ENCODE results near the gene KRTAP5-3.
A peak's percentile ranks its signal among the peaks of the same experiment; 100 is the strongest.

KRTAP5-3 gene

DNA sequence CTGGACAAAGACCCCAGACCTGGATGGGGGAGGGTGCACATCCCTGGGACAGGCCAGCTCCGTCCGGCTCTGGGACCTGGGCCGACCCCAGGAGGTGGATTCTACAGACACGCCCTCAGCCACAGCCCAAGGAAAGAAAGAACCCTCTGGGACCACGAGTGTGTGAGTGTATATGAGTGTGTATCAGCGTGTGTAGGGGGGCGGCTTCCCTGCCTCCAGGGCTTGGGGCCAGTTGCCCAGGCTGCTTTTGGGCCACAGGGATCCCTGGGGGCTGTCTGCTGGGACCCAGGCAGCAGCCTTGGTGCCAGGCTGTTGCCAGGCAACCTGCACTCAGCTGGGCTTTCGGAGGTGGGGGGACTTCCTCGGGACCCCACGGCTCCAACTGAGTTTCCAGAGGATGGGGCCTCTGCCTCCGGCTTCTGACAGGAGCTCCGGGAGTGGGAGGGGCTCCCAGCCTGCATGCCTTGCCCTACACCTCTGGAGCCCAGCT lies 45.1 kb downstream of the KRTAP5-3 start:
- DNase-seq: no peak

DNA sequence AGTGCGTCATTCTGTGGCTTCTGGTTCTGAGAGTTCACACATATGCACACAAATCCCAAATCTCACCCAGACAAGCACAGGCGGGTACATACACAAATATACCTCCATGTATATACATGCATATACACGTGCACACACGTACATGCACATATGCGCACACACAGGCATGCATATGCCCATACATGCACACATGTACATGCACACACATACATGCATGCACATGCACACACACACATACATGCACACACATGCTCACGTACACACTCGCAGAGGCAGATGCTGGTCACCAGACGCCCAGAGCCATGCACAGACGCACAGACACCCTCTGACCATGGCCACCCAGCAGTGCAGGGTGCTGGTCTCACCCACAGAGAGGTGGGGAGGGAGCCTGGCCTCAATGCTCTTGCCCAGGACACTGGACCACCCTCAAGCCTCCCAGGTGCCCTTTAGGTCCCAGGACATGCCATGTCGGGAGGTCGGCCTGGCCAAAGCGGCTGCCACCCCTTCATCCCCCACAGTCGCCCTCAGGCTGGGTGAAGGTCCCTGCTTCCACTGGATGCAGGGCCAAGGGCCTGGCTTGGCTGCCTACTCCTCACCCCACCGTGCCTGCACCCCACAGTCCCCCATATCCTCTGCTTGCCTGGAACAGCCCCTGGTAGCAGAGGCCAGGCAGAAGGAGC lies 45.7 kb downstream of the KRTAP5-3 start:
- DNase-seq: no peak

- DNase-seq: no peak
Observed at GRCh38 chr11:1561955-1562354, 46.3 kb downstream of the KRTAP5-3 start.

DNA sequence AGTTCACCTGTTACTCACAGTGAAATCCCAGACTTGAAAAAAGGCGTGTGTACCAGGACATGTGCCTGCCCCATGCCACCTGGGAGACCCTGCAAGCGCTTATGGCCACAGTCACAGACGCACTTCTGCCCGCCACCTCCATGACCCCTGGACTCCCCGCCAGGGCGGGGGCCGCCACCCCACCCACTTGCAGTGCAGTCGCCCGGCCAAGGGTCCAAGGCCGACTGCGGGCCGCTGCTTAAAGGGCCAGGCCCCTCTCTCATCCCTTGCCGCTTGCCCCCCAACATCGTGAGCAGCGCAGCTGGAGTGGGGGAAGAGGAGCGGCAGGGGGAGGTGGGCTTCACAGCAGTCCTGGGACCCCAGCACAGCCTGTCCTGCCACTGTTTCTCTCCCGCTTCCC lies 47.0 kb downstream of the KRTAP5-3 start:
- no peak for DNase-seq

- DNase-seq: no peak
Observed at GRCh38 chr11:1560649-1561251, 47.5 kb downstream of the KRTAP5-3 start.

- DNase-seq: no peak
Observed at GRCh38 chr11:1560002-1560648, 48.1 kb downstream of the KRTAP5-3 start.

DNA sequence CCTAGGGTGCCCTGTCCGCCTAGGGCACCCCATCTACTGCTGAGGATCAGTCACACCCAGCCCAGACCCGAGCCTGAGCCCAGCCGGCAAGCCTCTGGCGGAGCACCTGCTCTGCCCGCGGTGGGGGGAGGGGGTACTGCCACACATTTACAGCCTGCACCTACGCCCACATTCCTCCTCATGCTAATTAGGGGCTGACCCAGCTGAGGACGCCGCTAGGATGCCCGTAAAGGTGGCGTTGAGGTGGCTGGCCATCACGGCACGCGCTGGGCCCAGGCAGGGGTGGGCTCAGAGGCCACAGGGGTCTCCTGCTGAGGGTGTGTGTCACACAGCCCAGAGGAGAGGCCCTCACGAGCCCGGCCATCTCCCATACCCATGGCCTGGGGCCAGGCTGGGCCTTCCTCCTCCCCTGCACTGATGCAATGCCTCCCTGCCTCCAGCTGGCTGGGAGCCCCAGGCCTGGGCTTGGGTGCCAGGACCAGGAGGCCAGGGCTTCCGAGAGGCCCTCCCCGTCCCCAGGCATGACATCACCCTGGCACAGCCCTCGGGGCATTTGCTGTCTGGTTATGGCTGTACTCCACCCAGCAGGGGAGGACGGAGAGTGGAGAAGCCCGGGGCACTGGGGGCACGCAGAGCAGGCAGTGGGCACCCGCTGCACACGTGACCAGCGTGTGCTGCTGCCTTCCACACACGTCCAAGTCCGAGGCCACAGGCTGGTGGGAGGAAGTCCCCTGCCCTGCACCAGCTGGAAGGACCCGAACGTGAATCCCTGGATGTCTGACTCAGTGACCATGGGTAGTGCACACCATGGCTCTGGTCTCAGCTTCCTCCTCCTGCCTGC lies 48.9 kb downstream of the KRTAP5-3 start:
- peak; percentile 31 for DNase-seq

DNA sequence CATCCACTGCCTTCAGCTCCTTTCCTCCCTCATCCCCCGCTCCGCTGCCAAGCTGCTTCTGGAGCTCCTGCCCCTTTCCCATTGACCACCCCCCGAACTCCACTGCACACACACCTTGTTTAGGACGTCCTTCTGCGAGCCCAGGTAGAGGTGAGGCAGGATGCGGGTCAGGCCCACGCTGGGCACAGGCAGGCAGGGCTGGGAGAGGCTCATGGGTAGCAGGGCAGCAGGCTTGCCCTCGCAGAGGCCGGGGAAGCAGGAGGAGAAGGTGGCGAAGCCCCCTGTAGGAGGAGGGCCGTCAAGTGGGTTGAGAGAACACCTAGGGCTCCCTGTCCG lies 49.5 kb downstream of the KRTAP5-3 start:
- DNase-seq: no peak

- no peak for DNase-seq
Observed at GRCh38 chr11:1557904-1558774, 50.1 kb downstream of the KRTAP5-3 start.

Data from stimulated activated CD4-positive, alpha-beta T cell treated with anti-CD3 and anti-CD28 coated beads, Interleukin-4, amount 100 ng/mL, for 1 hour (primary cell).